Mucosa of gallbladder (tissue), 1 donor: ENCODE measurements around the gene BCAS4. TPM values are rescaled to one million over a fixed set of nuclear protein-coding genes. Genes with fewer than 3 reads are reported as not detected.

Source experiments
- DNase-seq: peaks from one replicate; pipeline ENCODE4 v3.0.0-alpha.2; 2020; ENCODE audit warnings: low spot score
- total RNA-seq: library from RNA; stranded (reverse); gene quantifications from one replicate; pipeline ENCODE4 v1.2.1, GENCODE V29; 2021
- donor health status: DM: no; HTN: no; CAD: no.

BCAS4 gene
- total RNA-seq, 1 donor from 2014 or later, result 8.2 TPM

GRCh38 chr20:50904067-50904570, 109.3 kb downstream of the BCAS4 start:
- no peak for DNase-seq

GRCh38 chr20:50909413-50909812, 114.6 kb downstream of the BCAS4 start:
- DNase-seq, result no peak

GRCh38 chr20:50911030-50911429, 116.2 kb downstream of the BCAS4 start:
- no peak for DNase-seq

GRCh38 chr20:50911716-50912115, 116.9 kb downstream of the BCAS4 start:
- no peak for DNase-seq

- DNase-seq, result no peak
Observed at GRCh38 chr20:50913690-50914375, 119.0 kb downstream of the BCAS4 start.

- DNase-seq, result no peak
Observed at GRCh38 chr20:50915424-50915823, 120.6 kb downstream of the BCAS4 start.

GRCh38 chr20:50916257-50916656, 121.4 kb downstream of the BCAS4 start:
- DNase-seq, result no peak

GRCh38 chr20:50916934-50917333, 122.1 kb downstream of the BCAS4 start:
- DNase-seq, result no peak

GRCh38 chr20:50918403-50918802, 123.5 kb downstream of the BCAS4 start:
- DNase-seq, result no peak

- DNase-seq, result no peak
Observed at GRCh38 chr20:50919567-50919966, 124.7 kb downstream of the BCAS4 start.

GRCh38 chr20:50920997-50921396, 126.1 kb downstream of the BCAS4 start:
- DNase-seq, result no peak

GRCh38 chr20:50921803-50922501, 127.1 kb downstream of the BCAS4 start:
- no peak for DNase-seq

- DNase-seq, result no peak
Observed at GRCh38 chr20:50924261-50924920, 129.5 kb downstream of the BCAS4 start.

GRCh38 chr20:50926530-50926929, 131.7 kb downstream of the BCAS4 start:
- DNase-seq, result no peak

Other genes with a start within 250 kb of the BCAS4 start
- gene RIPOR3, start 103.5 kb upstream of the BCAS4 start, total RNA-seq, result 6.4 TPM
- 41.1 TPM for gene PARD6B, start 63.5 kb upstream of the BCAS4 start, total RNA-seq
- gene ADNP, start 136.4 kb downstream of the BCAS4 start, total RNA-seq, result 68.9 TPM
- gene DPM1, start 163.5 kb downstream of the BCAS4 start, total RNA-seq, result 31.7 TPM
- 5.2 TPM for gene MOCS3, start 163.8 kb downstream of the BCAS4 start, total RNA-seq
- gene KCNG1, start 228.0 kb downstream of the BCAS4 start, total RNA-seq, result 9.9 TPM